Colonic mucosa (tissue), 4 donors: ENCODE data around the gene EFCAB13. TPM values are rescaled to one million over a fixed set of nuclear protein-coding genes. Genes with fewer than 3 reads are reported as not detected.

ENCODE experiments used
- DNase-seq: peaks from one replicate; pipeline ENCODE4 v3.0.0-alpha.2; 2020
- H3K27ac ChIP-seq: fragments of 200-600 bp; one replicate; pipeline ENCODE4 v1.8.0; 2021
- H3K27me3 ChIP-seq: fragments of 200-600 bp; one replicate; pipeline ENCODE4 v1.8.0; 2021
- H3K36me3 ChIP-seq: fragments of 200-600 bp; one replicate; pipeline ENCODE4 v1.8.0; 2021
- H3K4me1 ChIP-seq: fragments of 200-600 bp; one replicate; pipeline ENCODE4 v1.8.0; 2021; ENCODE audit warnings: mild to moderate bottlenecking
- H3K4me3 ChIP-seq: fragments of 200-600 bp; one replicate; pipeline ENCODE4 v1.8.0; 2021
- H3K9ac ChIP-seq, 2 donors: one replicate each; pipeline ENCODE4 v1.7.0; 2013; ENCODE audit warnings: control low read depth in 2 of 2, low read depth in 2 of 2, low read length in 2 of 2
- H3K9me3 ChIP-seq: fragments of 200-600 bp; one replicate; pipeline ENCODE4 v1.8.0; 2021
- CTCF ChIP-seq: fragments of 200-600 bp; IDR thresholded peaks from one replicate; pipeline ENCODE4 v1.8.0; 2022; ENCODE audit warnings: antibody characterized with exemption, mild to moderate bottlenecking
- intact Hi-C: fragments of 100-400 bp; cut with DNase I; formaldehyde crosslinking; loops from one replicate; pipeline ENCODE4 v1.14.1; 2022
- total RNA-seq, 2 donors: library from RNA; stranded (reverse); fragmentation: NEBNext Ultra II Directional in 1 of 2; extraction: Animal tissue kit (Norgen Biotek cat#: 25700) in 1 of 2; gene quantifications; one replicate each; pipeline ENCODE4 v1.2.1, GENCODE V29; 2021
- donor health status: healthy.
- donor health status: DM: no; HTN: no; CAD: no.
- donor health status: DM: no; HTN: no; CAD: no.

Gene EFCAB13
- total RNA-seq, 2 donors from 2014 or later, result 2.6 to 3.2 TPM

GRCh38 chr17:47335101-47335936, 11.6 kb downstream of the EFCAB13 start:
- H3K27me3 ChIP-seq, result no peaks in the 10 kb centered on the region
- no peaks in the 10 kb centered on the region for H3K36me3 ChIP-seq
- DNase-seq, result no peak
- H3K9me3 ChIP-seq, result no peaks in the 10 kb centered on the region
- no peak overlapping the region for H3K27ac ChIP-seq
- no peak overlapping the region for H3K4me3 ChIP-seq
- TF ChIP-seq CTCF, result no peak
- intact Hi-C loops, result no loop called here
- H3K4me1 ChIP-seq, result no peaks in the 10 kb centered on the region
- H3K9ac ChIP-seq, result no peak overlapping the region

- Histone ChIP-seq H3K4me3 (no peak overlapping the region), H3K27ac (no peak overlapping the region), H3K9me3 (no peaks in the 10 kb centered on the region), H3K36me3 (no peaks in the 10 kb centered on the region), H3K4me1 (no peaks in the 10 kb centered on the region), H3K27me3 (no peaks in the 10 kb centered on the region), H3K9ac (no peak overlapping the region)
- intact Hi-C loops, result no loop called here
- no peak for DNase-seq
- TF ChIP-seq CTCF, result no peak
Observed at GRCh38 chr17:47338026-47338425, 14.3 kb downstream of the EFCAB13 start.

GRCh38 chr17:47352848-47353247, 29.1 kb downstream of the EFCAB13 start:
- Histone ChIP-seq H3K27ac (no peak overlapping the region), H3K9me3 (no peaks in the 10 kb centered on the region), H3K36me3 (no peaks in the 10 kb centered on the region), H3K27me3 (no peaks in the 10 kb centered on the region), H3K4me1 (no peaks in the 10 kb centered on the region), H3K9ac (no peak overlapping the region), H3K4me3 (no peak overlapping the region)
- TF ChIP-seq CTCF, result no peak
- intact Hi-C loops, result no loop called here
- no peak for DNase-seq

GRCh38 chr17:47358652-47359051, 34.9 kb downstream of the EFCAB13 start:
- H3K27ac ChIP-seq, result no peak overlapping the region
- H3K36me3 ChIP-seq, result no peaks in the 10 kb centered on the region
- intact Hi-C loops, result no loop called here
- no peak for DNase-seq
- H3K4me3 ChIP-seq, result no peak overlapping the region
- no peaks in the 10 kb centered on the region for H3K9me3 ChIP-seq
- no peaks in the 10 kb centered on the region for H3K27me3 ChIP-seq
- no peaks in the 10 kb centered on the region for H3K4me1 ChIP-seq
- H3K9ac ChIP-seq, result no peak overlapping the region
- no peak for TF ChIP-seq CTCF

- DNase-seq, result no peak
- Histone ChIP-seq H3K4me1 (no peaks in the 10 kb centered on the region), H3K4me3 (no peak overlapping the region), H3K27me3 (no peaks in the 10 kb centered on the region), H3K36me3 (no peaks in the 10 kb centered on the region), H3K9ac (no peak overlapping the region), H3K9me3 (no peaks in the 10 kb centered on the region), H3K27ac (no peak overlapping the region)
- TF ChIP-seq CTCF, result no peak
- intact Hi-C loops, result loop anchor here (10.0 kb wide), 1 partner anchor 252 kb away; no protein-coding TSS in a partner anchor
Observed at GRCh38 chr17:47363171-47363570, 39.4 kb downstream of the EFCAB13 start.
